K562 (cell line): ENCODE results near the gene TMEM242. TPM values are rescaled to one million over a fixed set of nuclear protein-coding genes. Genes with fewer than 3 reads are reported as not detected.

ENCODE experiments used
- ATAC-seq: fragments of 200-7000 bp; cut with Tn5 transposase; 3 replicates; pipeline ENCODE4 v1.9.1; 2020; ENCODE audit warnings: moderate library complexity
- BruUV-seq: library from RNA; stranded (reverse); fragments of 400-500 nt; replicated peaks from 2 replicates; lab custom pipeline; 2021; lab: Mats Ljungman, UMichigan
- CTCF ChIA-PET: fragments of 300-600 bp; formaldehyde crosslinking; extraction: SDS; loops from one replicate; lab custom pipeline; 2021; ENCODE audit warnings: low intra/inter-chr PET ratio; lab: Yijun Ruan, JAX
- POLR2A ChIA-PET: fragments of 300-600, 350-650 bp; sonication (Branson Sonifier 250); formaldehyde crosslinking; extraction: SDS; loops from one replicate; lab custom pipeline; 2021; ENCODE audit warnings: antibody characterized with exemption, inconsistent platforms; lab: Yijun Ruan, JAX
- DNase-seq, 4 experiments: peaks; one replicate each; pipeline versions ENCODE4 v3.0.0 to v3.0.0-alpha.2; 2011 to 2018; ENCODE audit warnings: low spot score in 3 of 4, mixed read lengths in 3 of 4; ENCODE audit errors: extremely low read depth in 1 of 4
- FAIRE-seq: peaks from 2 replicates; lab custom pipeline; 2011; peaks lifted over from hg19 to GRCh38; lab: Jason Lieb, UNC
- H2AFZ ChIP-seq: 2 replicates; pipeline ENCODE4 v1.6.0; 2011; ENCODE audit warnings: low read depth, low read length, control low read depth, inconsistent platforms
- H3K27ac ChIP-seq: fragments of 200-600 bp; 3 replicates; pipeline ENCODE4 v1.8.0; 2011; ENCODE audit warnings: low read depth, mild to moderate bottlenecking, control low read depth, inconsistent platforms, low read length, moderate library complexity, mixed read lengths; ENCODE audit errors: extremely low read depth
- H3K27me3 ChIP-seq, 2 experiments: fragments of 300-600 bp in 1 of 2; 2 replicates in 1 of 2; 3 replicates in 1 of 2; pipeline versions ENCODE4 v1.6.0 to v1.8.0; 2011; ENCODE audit warnings: inconsistent platforms in 2 of 2, low read length in 2 of 2, mild to moderate bottlenecking in 1 of 2, mixed read lengths in 1 of 2, moderate library complexity in 1 of 2; ENCODE audit not compliant: control insufficient read depth in 2 of 2, insufficient read depth in 2 of 2
- H3K36me3 ChIP-seq: fragments of 300-600 bp; 3 replicates; pipeline ENCODE4 v1.8.0; 2011; ENCODE audit warnings: mild to moderate bottlenecking, low read length, inconsistent platforms; ENCODE audit not compliant: control insufficient read depth, insufficient read depth
- H3K4me1 ChIP-seq, 2 experiments: fragments of 200-600 bp in 1 of 2; replicated peaks in 1 of 2; 2 replicates in 1 of 2; 3 replicates in 1 of 2; pipeline versions ENCODE4 v1.5.1 to v1.8.0; 2011; ENCODE audit warnings: inconsistent platforms in 2 of 2, low read length in 2 of 2, mild to moderate bottlenecking in 1 of 2, mixed read lengths in 1 of 2, moderate library complexity in 1 of 2; ENCODE audit not compliant: control insufficient read depth in 2 of 2, insufficient read depth in 2 of 2
- H3K4me2 ChIP-seq: 2 replicates; pipeline ENCODE4 v1.6.1; 2011; ENCODE audit warnings: low read length, control low read depth, inconsistent platforms, mixed read lengths; ENCODE audit not compliant: insufficient read depth
- H3K4me3 ChIP-seq: fragments of 200-600 bp; sonication (generic), shearing (Covaris generic); 2 replicates; pipeline ENCODE4 v1.5.1; 2016; ENCODE audit warnings: control low read depth, inconsistent platforms
- H3K79me2 ChIP-seq: fragments of 200-600 bp; 3 replicates; pipeline ENCODE4 v1.8.0; 2011; ENCODE audit warnings: low read length, inconsistent platforms; ENCODE audit not compliant: control insufficient read depth, insufficient read depth
- H3K9ac ChIP-seq, 2 experiments: 2 replicates each; pipeline versions ENCODE4 v1.6.0 to v1.6.1; 2011; ENCODE audit warnings: low read depth in 2 of 2, low read length in 2 of 2, control low read depth in 1 of 2, inconsistent platforms in 1 of 2, mild to moderate bottlenecking in 1 of 2, mixed read lengths in 1 of 2; ENCODE audit not compliant: insufficient read depth in 1 of 2
- H3K9me1 ChIP-seq: one replicate; pipeline ENCODE4 v1.6.0; 2011; ENCODE audit warnings: inconsistent platforms, mild to moderate bottlenecking, low read length, moderate library complexity; ENCODE audit not compliant: control insufficient read depth, insufficient read depth
- H3K9me3 ChIP-seq: replicated peaks from 2 replicates; pipeline ENCODE4 v1.5.1; 2011; ENCODE audit warnings: low read depth, low read length, inconsistent platforms; ENCODE audit not compliant: control insufficient read depth, insufficient read depth
- H4K20me1 ChIP-seq: replicated peaks from 2 replicates; pipeline ENCODE4 v1.6.1; 2011; ENCODE audit warnings: low read length, inconsistent platforms, mixed read lengths; ENCODE audit not compliant: control insufficient read depth, insufficient read depth
- PCBP2 ChIP-seq: fragments of 200-400 bp; formaldehyde crosslinking; IDR thresholded peaks from 2 replicates; pipeline ENCODE4 v1.6.1; 2018; ENCODE audit warnings: low read length, low read depth, mild to moderate bottlenecking, moderate library complexity; ENCODE audit not compliant: poor library complexity, severe bottlenecking
- POU5F1 ChIP-seq: fragments of 150-350 bp; IDR thresholded peaks from 2 replicates; pipeline ENCODE4 v1.6.1; 2014; ENCODE audit warnings: borderline replicate concordance, low read length, low read depth, mild to moderate bottlenecking; ENCODE audit not compliant: partially characterized antibody
- RBM14 ChIP-seq: fragments of 200-400 bp; formaldehyde crosslinking; IDR thresholded peaks from 2 replicates; pipeline ENCODE4 v1.6.1; 2018; ENCODE audit warnings: low read depth, mild to moderate bottlenecking, low read length, moderate library complexity, borderline replicate concordance; ENCODE audit not compliant: insufficient read depth
- ZC3H8 ChIP-seq: fragments of 450-650 bp; IDR thresholded peaks from 2 replicates; pipeline ENCODE4 v1.6.1; 2017
- WGBS: fragments of 100-300 bp; shearing (Covaris generic); methylation state at CpG from one replicate; pipeline ENCODE4 v1.1.6; 2016; ENCODE audit warnings: low coverage, mixed read lengths; ENCODE audit not compliant: insufficient coverage; ENCODE audit errors: missing lambda C conversion rate; 5-methylcytosine and 5-hydroxymethylcytosine counted together
- in situ Hi-C: fragments of 300-500 bp; cut with MboI; formaldehyde crosslinking; loops from 4 replicates; pipeline ENCODE4 v1.15.0; 2018; ENCODE audit warnings: inconsistent platforms, mixed read lengths
- intact Hi-C: fragments of 100-400 bp; cut with micrococcal nuclease; formaldehyde crosslinking; loops from 2 replicates; pipeline ENCODE4 v1.14.2; 2022
- polyA plus RNA-seq, 8 experiments: library from polyadenylated mRNA; depleted of rRNA in 4 of 8; stranded (reverse) in 5 of 8; unstranded in 3 of 8; fragments of >200 nt; fragmentation: Nextera tagmentation in 2 of 8; fragmentation: Illumina TruSeq in 1 of 8; extraction: Ambion mirVana in 2 of 8; extraction: Trizol in 1 of 8; gene quantifications; 2 replicates each; pipeline versions ENCODE4 v1.2.1 to v1.2.3, GENCODE V29; 2011 to 2014; ENCODE audit warnings: inconsistent platforms in 1 of 8, missing spikeins in 1 of 8
- total RNA-seq, 7 experiments: library from RNA; depleted of rRNA in 6 of 7; stranded (reverse); fragments of >200 nt in 6 of 7; fragmentation: Illumina TruSeq in 2 of 7; extraction: Trizol in 2 of 7; gene quantifications; 2 replicates each; pipeline versions ENCODE4 v1.2.1 to v1.2.3, GENCODE V29; 2011 to 2021; ENCODE audit warnings: low replicate concordance in 1 of 7
- TF ChIP-seq, protein P1 (sequence below): fragments of 450-650 bp; formaldehyde crosslinking; IDR thresholded peaks from 2 replicates; pipeline ENCODE4 v1.4.0; 2022; ENCODE audit warnings: missing genetic modification characterization

Gene TMEM242
- total and polyA plus RNA-seq, 9 of the 15 experiments (the other 6 are each of a cell fraction or from before 2014, with no cell fraction given): 9.5 to 35.3 (median 16.5) TPM

DNA sequence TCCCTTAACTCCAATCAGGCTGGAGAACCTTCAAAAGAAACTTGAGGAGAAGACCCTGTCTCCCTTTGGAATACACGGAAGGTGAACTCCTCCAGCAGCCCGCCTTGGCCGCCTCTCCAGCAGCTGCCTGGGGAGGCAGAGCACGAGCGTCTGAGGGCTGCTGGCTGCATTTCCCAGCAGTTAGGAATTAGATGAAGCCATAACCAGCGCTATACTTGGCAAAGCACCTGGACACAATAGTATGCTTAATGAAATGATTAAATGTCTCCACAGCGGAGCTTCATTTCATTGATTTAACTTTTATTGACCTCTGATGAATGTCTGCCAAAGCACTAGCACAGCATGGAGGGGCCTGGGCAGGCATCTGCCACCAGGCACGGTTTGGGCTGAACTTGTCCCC, 73.5 kb downstream of the TMEM242 start:
- Histone ChIP-seq H3K36me3 (no peaks in the 10 kb centered on the region), H3K4me1 (peaks cover 0 to 17% of the 10 kb centered on the region in 2 experiments; a peak in 3 of 5 replicates), H3K79me2 (no peaks in the 10 kb centered on the region), H3K27me3 (peaks cover 31 to 36% of the 10 kb centered on the region in 2 experiments), H2AFZ (no peak overlapping the region)
- in situ Hi-C loops: no loop called here
- ATAC-seq: no peak
- TF ChIP-seq RBM14 (no peak), ZC3H8 (no peak), POU5F1 (no peak), PCBP2 (no peak)
- TF ChIP-seq, protein P1, sequence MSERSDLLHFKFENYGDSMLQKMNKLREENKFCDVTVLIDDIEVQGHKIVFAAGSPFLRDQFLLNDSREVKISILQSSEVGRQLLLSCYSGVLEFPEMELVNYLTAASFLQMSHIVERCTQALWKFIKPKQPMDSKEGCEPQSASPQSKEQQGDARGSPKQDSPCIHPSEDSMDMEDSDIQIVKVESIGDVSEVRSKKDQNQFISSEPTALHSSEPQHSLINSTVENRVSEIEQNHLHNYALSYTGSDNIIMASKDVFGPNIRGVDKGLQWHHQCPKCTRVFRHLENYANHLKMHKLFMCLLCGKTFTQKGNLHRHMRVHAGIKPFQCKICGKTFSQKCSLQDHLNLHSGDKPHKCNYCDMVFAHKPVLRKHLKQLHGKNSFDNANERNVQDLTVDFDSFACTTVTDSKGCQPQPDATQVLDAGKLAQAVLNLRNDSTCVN (CRISPR knock-in tag): no peak
- TF ChIP-seq, all 486 proteins: peak for 0
- FAIRE-seq: no peak
- no peak overlapping the region for H3K27ac ChIP-seq
- CTCF ChIA-PET: no interaction called here
- WGBS: 5% methylated on average over 8 of the region's 8 CpGs
- no peak for DNase-seq
- intact Hi-C loops: no loop called here
- H3K9me1 ChIP-seq: no peaks in the 10 kb centered on the region
- H3K9ac ChIP-seq: 0 out of 4 replicates have a peak overlapping the region, but pooled peaks of 1 of the 2 experiments have one; percentile 8
- H3K9me3 ChIP-seq: no peaks in the 10 kb centered on the region
- BruUV-seq: no TSS peak
- no peak overlapping the region for H3K4me2 ChIP-seq
- POLR2A ChIA-PET: interaction anchor here (0.7 to 1.3 kb wide), 3 partner anchors 13 to 1835 kb away, joined by 3 read pairs; no protein-coding TSS in a partner anchor
- H3K4me3 ChIP-seq: no peak overlapping the region
- no peaks in the 10 kb centered on the region for H4K20me1 ChIP-seq
